IPS-NIHi11 (cell line): Measurements from ENCODE around the gene RIMBP2.

Experiments used
- DNase-seq: peaks from one replicate; pipeline ENCODE4 v3.0.0; 2012; ENCODE audit warnings: mixed read lengths, low spot score

Gene RIMBP2

DNA sequence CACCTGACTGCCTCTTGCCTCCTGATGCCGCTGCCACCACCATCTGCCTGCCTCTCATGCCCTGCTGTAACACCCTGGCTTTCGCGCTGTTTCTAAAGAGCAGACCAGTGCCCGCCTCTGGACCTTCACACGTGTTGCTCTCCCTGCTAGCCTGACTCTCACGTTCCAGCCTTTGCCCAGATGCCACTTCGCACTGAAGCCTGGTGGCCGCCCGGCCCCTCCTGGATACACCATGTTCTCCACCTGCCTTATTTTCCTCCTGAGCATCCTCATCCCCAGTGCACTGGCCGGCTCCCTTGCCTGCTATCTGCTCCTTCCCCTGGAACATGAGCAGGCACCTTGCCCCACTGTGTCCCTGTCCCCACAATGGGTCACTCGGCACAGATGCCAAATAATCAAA is 231.9 kb downstream of the RIMBP2 start:
- no peak for DNase-seq

DNA sequence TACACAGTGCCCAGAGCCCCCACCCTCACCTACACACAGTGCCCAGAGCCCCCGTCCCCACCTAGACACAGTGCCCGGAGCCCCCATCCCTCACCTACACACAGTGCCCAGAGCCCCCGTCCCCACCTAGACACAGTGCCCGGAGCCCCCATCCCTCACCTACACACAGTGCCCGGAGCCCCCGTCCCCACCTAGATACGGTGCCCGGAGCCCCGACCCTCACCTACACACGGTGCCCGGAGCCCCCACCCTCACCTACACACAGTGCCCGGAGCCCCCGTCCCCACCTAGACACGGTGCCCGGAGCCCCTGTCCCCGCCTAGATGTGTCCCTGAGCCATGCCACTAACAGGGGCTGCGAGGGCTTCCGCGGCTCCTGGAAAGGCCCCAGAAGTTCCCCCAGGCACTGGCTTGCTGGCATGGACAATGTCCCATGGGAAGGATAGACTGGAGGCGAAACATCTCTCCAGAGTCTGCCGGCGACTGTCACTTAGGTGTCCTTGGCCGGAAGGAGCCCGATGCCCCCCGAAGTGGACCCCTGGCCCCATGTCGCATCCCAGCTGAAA is 232.4 kb downstream of the RIMBP2 start:
- DNase-seq: no peak

GRCh38 chr12:130482448-130482847 is 233.7 kb downstream of the RIMBP2 start:
- DNase-seq: no peak

DNA sequence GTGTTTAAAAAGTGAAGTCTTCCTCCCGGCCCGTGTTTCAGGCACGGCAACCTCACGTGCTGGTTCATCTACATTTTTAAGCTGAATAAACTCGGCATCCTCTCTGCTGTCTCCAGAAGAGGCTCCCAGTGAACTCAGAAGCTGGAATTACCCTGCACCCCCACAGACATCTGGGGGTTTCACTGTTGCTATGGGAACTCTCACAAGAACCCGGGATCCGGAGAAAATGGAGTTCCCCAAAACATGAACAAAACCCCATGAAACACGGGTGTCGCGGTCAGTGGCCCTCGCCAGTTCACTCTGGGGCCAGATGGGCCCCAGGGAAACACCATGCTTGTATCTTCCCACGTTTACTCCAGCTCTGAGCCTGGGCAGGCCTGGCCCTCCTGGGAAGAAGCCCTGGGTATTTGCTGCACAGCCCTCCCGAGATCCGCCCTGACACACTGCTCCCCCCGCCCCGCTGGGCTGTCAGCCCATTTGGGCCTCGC is 234.7 kb downstream of the RIMBP2 start:
- DNase-seq: no peak

DNA sequence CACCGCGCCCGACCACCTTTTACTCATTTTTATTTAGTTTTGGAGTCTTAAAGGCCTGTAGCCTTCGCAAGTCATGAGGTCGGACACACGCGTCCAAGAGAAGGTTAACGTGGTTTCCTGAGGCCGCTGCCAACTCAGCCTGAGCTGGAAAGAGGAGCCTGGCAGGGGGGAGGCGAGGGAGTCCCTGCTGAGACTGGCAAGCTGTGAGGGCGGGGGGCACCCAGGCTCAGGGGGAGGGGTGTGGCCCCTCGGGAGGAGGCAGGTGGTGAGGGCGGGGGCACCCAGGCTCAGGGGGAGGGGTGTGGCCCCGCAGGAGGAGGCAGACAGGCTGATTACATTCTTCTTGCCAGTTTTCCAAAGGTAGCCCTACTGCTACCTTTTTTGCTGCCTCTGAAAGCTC is 235.2 kb downstream of the RIMBP2 start:
- no peak for DNase-seq

DNA sequence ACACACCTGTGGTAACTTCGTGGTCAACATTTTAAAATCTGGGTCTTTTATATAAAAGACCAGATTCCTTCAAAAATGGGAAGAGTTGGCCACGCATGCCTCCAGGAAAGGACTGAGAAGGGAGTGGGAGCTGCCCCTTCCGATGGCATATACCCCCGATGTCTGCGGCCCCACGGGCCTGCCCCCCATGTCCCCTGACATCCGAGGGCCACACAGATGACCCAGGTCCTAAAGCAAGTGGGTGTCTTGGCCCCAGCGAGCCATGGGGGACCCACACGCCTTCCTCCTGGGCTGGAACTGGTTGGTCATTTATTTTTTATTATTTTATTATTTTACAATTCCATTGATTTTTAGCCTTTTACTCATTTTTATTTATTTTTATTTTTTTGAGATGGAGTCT is 235.9 kb downstream of the RIMBP2 start:
- no peak for DNase-seq

- DNase-seq: no peak
Measured at GRCh38 chr12:130479401-130480125, 236.5 kb downstream of the RIMBP2 start.

- no peak for DNase-seq
Measured at GRCh38 chr12:130478786-130479185, 237.3 kb downstream of the RIMBP2 start.

DNA sequence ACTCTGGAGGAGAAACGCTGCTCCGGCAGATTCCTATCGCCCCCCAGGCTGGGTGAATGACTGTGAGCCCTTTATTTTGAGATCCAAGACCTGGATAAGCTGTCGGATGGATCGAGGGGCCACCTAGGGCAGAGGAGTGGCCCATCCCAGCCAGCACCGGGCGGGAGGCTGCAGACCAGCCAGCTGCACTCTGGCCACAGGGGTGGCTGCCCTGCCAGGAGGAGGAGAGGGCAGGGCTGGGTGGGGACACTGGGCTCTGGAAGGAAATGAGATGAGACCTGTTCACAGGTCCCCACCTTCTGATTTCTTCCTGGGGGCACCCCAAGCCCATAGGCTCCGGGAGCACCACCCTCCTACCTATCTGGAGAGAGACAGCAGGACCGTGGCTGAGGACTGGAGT is 238.4 kb downstream of the RIMBP2 start:
- DNase-seq: no peak

DNA sequence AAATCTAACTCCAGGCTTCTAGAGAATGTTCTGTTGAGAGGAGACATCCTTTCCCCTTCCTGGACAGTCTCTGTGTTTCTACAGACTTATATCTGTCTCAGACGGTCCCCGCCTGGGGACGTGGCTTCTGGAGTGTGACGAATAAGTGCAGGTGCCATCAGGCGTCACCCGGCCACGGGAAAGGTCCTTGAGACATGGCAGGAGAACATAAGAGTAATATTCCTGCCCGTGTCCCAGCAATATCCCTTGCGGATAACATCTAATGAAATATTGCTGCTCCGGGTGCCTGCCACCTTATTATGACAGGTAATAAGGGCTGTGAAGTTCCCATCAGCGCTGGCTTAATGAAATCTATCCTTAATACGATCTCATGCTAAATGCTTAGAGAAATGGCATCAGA is 238.8 kb downstream of the RIMBP2 start:
- DNase-seq: no peak

GRCh38 chr12:130476451-130477135 is 239.5 kb downstream of the RIMBP2 start:
- DNase-seq: no peak

DNA sequence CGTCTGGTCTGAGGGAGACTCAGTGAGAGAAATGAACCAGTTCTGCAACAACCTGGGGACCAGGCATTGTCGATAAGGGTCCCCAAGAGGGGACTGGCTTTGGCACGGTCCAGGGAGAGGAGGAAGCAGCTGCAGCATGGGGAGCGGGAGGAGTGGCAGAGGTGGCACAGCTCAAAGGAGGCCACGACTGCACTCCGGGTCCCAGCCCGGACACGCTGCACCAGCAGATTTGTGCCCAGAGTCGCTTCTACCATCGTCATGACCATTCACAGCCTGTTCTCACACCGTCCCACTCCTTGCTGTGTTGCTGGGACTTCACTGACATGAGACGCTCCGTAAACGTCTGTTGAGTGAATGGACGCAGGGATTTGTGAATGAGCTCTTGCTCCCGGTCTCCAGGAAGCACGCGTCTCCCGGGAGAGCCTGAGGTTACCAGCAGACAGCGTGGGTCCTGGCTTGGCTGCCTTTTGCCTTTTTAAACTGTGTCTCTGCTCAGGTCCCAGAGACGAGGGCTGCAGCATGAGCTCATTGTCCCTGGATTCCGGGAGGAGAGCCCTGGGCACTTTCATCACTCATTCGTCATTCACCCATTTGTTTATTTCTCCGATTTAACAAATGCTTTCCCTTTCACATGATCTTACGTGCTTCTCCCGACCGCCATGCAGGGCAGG is 241.4 kb downstream of the RIMBP2 start:
- no peak for DNase-seq

- DNase-seq: no peak
Measured at GRCh38 chr12:130473266-130473665, 242.8 kb downstream of the RIMBP2 start.

DNA sequence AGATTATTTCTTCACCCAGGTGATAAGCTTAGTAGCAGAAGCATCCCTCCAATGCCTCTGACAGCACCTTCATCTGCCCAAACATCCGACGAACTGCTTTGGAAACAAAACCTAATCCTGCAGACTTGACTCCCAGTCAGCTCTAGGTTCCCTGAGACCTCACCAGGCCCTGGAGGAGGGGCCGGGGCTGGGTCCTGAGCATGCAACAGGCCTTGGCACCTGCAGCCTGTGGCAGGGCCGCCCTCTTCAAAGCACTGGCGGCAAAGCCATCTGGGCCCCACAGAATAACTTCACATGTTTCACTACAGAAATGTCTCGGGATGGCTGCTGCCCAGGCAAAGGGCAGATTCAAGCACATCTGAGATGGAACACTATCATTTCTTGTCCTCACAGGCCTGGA is 245.1 kb downstream of the RIMBP2 start:
- no peak for DNase-seq

GRCh38 chr12:130469552-130469951 is 246.5 kb downstream of the RIMBP2 start:
- DNase-seq: no peak

DNA sequence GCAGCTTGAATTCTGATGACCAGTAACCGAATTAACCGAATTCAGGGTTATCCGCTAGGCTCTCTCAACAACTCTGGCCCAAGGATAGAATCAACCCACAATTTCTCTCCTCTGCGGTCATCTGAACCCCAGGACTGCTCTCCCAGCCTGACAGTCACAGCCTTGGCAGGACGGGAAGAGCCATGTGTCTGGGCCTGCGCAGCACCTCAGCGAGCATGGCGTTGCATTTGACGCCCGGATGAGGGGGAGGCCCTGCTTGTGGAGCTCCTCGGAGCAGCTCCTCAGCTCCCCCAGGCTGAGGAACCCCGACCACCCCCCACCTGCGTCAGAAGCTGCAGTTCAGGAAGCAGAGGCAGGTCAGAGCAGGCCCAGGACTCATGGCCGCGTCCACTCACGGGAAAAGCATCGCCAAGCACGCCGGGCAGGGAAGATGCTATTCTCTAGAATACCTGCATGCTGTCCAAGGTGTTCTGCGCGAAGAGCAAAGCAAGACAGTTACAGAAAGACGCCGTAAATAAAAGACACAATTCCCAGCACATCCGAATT is 247.3 kb downstream of the RIMBP2 start:
- no peak for DNase-seq

DNA sequence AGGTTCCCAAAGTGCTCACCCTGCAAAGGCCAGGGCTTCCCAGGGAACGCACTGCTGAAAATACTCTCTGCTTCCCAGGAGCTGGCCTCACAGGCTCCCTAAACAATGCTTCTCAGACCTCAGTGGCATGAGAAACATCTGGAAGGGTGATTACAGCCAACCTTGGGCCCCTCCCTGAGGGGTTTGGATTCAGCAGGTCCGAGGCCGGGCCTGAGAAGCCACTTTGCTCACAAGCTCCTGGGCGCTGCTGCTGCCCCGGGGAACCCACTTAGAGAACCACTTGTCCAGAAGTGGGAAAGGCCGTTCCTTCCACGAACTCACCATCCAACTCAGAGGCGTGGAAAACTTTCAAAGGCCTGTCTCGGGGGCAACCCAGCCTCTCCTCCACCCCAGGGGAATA is 247.9 kb downstream of the RIMBP2 start:
- no peak for DNase-seq

GRCh38 chr12:130465626-130466025 is 250.5 kb downstream of the RIMBP2 start:
- DNase-seq: no peak

DNA sequence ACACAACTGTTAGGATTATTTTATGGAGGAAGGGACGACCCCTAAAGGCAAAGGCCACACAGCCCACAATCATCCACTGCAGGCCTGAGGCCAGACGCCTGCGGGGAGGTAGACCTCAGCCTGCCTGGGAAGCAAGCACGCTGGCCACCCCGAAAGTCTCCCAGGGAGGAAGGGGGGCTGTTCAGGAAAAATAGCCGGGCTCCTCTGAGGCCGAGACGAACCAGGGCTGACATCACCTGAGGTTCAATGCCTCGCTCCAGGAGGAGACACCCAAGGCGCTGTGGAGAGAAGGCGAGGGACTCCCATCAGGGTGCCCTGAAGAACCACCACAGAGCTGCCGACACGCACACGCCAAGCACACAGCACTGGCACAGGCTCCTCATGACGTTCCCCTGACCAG is 251.1 kb downstream of the RIMBP2 start:
- no peak for DNase-seq

GRCh38 chr12:130463818-130464670 is 252.1 kb downstream of the RIMBP2 start:
- DNase-seq: no peak

DNA sequence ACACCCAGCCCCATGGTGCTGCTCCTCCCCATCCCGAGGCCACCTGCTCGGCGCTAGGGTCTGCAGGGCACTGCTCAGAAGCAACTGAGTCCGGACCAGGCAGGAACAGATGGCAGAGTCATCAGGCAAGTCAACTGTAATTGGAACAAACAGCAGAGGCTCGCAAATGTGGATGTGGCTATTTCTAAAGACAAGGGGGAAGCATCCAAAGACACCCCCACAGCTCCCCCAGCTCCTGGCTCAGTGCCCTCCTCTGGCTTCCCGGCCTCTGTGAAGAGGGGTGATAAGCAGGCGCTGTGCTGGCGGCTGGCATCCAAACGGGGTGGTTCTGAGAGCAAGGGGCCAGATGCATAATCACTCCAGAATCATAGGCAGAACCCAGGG is 252.8 kb downstream of the RIMBP2 start:
- no peak for DNase-seq
